Femur (tissue), 1 donor: ENCODE measurements around the gene PTPN21.

ENCODE experiments used
- DNase-seq: peaks from one replicate; pipeline ENCODE4 v3.0.0-alpha.2; 2017

Gene PTPN21

DNA sequence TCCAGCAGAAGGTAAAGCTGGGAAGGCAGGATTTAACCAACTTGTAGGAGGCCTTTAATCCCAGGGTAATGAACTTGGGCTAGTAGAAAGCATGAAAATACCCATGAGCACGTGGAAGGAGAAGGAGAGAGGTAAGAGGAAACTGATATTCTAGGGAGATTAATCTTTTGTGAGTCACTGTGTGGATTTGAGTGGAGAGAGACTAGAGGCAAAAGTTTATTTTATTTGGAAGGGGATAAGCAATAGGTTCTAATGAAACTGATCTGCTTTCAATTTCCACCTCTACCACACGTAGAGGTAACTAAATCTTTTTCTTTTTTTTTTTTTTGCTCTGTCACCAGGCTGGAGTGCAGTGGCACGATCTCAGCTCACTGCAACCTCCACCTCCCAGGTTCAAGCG, 52.1 kb downstream of the PTPN21 start:
- DNase-seq: no peak

DNA sequence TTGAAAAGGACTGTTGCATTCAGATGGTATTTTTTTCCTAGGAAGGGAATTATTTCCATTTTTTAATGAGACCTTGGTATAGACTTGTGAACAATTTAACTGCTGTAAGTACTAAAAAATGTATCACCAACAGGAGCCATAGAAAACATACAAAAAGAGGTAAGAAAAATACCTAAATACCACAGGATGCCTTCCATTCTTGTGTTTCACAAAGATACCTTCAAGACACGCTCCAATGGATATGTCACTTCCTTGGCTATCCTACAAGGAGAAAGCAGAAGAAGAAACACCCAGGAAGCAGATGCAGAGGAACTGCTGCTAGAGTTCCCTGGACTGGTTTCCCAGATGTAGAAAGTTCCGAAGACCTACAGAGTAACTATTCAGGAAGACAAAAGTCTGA, 54.2 kb downstream of the PTPN21 start:
- DNase-seq: no peak

DNA sequence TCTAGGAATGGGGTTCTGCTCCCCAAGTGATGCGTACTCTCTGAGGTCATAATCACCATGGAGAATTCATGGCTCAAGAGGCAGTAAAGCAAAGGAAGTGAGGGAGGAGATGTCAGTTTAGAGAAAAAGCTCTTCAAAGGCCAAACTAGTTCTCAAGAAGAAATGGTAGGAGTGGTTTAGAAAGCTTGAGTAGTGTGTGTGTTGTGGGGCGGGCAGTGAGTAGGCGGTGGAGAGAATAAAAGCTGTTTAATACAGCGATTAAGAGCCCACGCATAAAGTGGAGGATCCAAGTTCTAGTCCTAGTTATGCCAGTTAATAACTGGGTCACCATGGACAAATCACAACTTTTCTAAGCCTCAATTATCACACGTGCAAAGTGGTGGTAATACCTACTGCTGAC, 55.6 kb downstream of the PTPN21 start:
- no peak for DNase-seq

DNA sequence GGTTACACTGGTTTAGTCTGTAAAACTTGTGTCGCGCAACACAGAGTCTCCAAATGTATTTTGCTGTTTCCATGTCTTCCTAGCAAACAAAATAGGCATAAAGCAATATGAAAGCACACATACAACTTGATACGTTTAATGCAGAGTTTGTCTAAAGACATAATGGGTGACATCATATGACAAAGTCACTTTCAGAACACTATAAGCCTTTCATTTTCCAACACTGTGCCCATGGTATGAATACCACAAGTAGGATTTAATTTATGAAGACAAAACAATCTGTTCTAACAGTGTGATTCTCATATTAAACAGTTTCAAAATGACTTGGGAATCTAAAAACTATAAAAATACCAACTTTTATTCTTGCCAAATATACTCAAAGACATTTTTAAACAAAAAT, 58.4 kb downstream of the PTPN21 start:
- DNase-seq: no peak

DNA sequence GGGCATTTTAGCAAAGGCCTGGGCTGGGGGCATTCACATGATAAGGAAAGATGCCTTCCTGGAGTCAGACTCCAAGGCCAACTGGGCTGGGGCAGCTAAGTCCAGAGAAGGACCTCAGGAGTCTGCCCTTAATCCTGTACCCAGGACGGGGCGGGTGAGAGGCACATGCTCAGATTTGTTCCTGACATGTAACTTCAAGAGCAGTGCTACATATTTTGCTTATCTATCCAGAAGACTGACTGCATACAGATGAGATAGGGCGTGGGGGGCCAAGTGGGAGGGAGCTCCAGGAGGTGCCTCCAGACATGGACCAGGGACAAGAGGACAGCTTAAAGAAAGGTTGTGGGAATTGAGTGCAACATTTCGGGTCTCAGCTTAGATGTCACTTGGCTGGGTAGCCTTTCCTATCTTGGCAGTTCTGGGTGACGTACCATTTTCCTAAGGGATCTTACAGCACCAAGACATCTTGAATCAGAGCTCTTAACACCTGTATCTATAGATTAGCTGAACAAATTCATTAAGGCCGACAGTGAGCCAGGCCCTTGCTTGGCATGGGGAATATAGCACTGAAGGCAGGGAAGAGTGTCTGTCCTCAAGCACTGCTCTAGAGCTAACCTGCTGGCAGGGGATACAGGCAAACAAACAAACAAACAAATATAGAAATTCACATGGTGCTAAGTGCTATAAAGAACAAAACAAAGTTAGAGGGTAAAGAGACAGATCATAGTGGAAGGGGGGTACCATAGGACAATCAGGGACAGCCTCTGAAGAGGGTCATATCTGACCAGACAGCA, 61.2 kb downstream of the PTPN21 start:
- DNase-seq: no peak

DNA sequence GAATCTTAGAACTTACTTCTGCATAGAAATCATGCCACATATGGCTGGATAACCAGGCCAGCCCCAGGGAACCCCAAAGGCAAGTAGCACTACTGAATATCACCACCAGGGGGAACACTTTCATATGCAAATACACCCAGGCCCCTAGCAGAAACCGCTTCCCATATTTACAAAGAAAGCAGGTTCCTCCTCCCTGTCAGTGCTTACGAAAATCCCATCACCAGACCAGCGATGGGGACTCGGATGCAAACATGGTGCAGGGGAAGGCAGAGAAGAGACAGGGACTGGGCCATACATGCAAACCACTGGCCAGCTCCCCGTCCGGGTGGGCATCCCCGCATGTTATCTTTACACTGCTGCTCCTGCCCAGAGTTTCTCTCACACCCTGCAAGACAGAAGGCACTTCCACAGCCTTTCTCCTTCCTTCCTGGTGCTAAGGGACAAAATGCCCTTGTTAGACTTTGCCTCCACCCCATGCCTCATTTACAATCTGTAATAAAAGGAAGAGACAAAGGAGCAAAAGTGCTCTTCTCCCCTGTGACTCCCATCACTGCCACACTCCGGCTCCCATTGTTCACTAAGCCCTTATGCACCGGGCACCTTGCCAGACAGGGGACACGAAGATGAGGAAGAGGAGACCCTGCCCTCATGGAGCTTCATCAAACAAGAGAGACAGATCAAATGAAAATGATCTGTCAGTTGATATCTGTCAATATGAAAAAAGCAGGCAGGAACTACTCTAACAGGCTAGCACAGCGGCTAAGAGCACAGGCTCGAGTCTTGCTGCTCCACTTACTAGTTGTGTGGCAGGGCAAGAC, 62.3 kb downstream of the PTPN21 start:
- peak; percentile 65 for DNase-seq

DNA sequence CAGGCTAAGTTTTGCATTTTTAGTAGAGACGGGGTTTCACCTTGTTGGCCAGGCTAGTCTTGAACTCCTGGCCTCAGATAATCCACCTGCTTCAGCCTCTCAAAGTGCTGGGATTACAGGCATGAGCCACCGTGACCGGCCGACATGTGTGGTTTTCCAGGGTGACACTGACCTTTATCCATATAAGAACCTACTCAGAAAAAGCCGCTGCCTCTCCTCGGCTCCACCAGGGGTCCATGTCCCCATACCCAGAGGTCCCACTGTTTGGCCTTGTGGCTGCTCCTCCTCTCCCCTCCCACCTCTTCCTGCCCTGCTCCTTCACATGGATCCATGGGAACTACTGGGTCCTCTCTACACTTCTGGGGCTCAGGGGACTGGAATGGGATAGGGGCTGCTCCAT, 64.6 kb downstream of the PTPN21 start:
- no peak for DNase-seq

DNA sequence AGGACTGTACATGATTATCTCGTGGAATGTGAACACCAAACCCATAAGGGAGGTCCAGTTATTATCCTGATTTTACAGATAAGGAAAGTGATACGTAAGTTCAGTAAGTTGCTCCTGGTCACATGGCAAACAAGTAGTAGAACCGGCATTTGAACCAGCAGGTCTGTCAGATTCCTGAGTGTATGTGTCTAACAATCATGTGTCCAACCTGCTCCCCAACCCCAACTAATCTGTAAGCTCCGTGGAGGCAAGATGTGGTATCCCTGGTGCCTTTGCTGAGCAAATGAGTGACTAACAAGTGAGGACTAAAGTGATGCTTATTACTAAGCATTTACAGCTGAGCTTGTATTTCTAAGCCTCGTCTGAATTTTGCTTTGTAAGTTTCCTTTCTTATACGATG, 65.9 kb downstream of the PTPN21 start:
- no peak for DNase-seq

DNA sequence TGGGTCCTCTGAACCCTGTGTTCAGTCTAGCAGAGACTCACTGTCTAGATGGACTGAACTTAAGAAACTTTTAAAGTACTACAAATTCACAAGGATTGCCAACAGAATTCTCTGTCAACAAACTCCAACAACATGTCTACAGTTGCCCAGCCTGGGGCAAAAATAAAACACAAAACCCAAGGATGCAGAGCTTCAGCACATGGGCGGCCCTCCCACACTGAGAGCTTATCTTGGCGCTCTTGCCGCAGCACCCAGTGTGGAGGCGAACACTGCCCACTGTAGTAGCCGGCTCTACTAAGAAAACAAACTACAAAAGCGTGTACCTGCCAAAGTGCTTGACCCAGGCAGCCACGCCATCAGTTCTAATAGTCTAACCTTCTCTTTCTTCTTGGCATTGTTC, 66.7 kb downstream of the PTPN21 start:
- no peak for DNase-seq

DNA sequence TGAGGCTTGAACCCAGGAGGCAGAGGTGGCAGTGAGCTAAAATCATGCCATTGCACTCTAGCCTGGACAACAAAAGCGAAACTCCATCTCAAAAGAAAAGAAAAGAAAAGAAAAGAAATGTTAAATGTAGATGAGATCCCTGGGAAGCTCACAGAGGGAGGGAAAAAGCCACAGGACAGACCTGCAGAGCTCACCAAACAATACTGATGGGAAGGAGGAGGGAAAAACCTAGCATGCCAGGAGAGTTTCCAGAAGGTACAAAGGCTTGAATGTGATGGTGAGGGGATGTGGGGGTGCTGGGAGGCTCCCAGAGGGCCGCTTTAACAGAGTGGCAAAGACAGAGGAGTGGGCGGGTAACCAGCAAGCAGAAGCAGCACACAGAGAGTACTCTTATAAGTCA, 72.3 kb downstream of the PTPN21 start:
- no peak for DNase-seq

DNA sequence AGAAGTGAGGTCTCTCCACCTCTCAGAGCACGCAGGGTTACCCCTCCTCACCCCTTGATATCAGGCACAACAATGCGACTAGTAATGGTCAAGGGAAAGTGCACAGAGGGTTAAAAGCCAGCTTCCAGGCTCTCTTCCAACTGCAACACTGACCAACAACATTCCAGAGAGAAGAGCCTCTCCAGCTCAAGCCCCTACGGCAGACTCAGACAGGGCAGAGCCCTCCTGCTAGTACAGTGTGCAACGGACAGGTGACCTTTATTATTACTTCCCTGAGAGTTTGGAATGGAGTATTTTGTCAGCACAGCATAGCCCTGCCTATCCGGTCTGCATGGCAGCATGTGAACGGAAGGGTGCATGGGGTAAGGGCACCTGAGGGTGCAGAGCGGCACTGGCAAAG, 73.0 kb downstream of the PTPN21 start:
- DNase-seq: no peak

DNA sequence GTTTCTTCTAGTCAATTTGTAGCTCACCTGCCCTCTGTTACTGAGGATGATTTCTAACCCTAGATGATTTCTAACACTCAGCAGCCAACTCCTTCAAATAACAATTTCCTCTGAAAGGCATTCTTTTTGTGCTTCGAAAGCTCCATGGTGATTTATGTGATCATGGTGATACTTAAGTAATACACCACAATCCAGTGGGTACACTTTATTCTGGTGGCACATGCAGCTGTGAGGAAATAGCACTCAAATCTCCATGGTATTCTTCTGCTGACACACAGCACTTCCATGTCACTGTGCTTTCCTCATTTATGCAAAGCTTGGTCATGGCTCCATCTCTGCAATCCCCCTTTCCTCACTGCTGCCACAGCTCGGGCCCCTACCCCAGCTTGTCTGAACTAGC, 73.7 kb downstream of the PTPN21 start:
- DNase-seq: no peak

DNA sequence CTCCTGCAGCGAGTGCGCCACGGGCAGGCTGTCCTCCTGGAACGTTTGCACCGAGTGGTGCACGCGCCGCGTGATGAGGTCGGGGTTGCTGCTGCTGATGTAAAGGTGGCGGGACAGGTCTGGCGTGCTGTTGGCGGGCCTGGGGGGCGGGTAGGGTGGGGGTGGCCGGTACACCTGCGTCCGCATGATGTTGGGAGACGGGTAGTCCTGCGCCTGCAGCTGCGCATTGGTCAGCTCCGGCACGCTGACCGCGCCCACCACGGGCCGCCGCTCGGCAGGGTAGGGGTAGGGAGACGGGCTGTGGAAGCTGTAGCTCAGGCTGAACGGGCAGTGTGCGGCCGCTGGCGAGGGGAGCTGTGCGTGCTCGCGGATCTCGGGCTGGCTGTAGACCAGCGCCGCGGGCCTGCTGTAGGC, 75.2 kb downstream of the PTPN21 start:
- no peak for DNase-seq

DNA sequence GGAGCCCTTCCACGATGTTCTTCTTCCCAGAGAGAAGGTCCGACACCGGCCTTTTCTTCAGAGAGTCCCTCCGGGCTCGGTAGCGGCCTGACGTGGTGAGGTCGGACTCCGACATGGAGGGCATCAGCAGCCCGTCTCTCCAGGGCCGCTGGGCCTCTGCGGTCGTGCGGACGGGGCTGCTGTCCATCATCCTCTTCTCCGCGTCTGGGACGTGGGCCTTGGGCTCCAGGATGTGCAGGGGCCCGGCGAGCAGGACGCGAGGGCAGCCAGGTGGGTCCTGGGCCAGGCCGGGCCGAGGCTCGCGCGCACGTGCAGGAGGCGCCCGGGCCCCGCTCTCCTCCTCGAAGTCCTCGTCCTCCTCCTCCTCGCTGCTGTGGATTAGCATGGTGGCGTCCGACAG, 75.9 kb downstream of the PTPN21 start:
- DNase-seq: no peak

DNA sequence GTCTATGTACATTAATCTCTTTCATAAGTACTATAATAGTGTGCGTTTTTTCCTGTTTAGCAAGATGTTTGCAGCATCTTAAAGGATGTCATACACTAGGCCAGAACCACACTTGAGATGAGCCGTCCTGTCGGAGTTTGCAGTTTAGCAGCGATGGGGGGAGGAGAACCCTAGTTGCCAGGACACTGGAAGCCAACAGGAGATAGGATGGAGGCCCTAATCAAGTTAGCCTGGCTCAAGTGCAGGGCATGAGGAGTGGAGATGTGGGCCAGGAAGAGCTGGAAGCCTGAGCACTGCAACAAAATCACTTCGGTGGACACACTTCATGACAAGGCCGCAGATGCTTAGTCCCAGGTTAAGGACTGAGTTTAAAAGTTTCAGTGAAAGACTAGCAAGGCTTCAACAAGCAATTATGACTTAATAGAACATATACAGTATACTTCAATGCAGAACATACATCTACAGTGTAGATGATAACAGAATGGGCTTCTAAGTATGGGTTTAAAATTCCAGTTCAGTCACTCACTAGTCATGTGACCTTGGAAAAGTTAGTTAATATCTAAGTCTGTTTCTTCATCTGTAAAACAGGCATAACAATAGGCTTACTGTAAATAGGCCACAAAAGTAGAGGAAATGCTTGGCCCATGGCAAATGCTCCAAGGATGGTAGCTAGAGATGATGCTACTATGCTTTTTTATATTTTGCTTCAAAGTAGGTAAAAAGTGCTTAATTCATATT, 77.1 kb downstream of the PTPN21 start:
- DNase-seq: no peak

DNA sequence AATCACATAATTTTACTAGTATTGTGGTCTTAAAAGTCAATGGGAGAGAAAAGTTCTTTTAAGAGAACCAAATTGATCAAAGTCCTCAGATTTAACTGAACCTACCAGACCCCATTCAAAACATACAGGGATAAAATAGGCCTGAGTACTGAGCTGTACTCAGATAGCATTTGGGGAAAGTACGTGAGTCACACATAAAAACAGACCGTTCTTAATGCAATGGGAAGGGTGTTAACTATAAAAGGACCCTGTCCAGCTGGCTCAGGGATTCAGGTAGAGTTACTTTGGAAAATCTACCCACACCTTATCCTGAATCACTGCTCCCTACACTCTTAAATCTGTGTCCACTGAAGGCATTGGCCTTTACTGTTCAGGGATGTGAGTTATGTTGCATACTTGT, 78.0 kb downstream of the PTPN21 start:
- no peak for DNase-seq

DNA sequence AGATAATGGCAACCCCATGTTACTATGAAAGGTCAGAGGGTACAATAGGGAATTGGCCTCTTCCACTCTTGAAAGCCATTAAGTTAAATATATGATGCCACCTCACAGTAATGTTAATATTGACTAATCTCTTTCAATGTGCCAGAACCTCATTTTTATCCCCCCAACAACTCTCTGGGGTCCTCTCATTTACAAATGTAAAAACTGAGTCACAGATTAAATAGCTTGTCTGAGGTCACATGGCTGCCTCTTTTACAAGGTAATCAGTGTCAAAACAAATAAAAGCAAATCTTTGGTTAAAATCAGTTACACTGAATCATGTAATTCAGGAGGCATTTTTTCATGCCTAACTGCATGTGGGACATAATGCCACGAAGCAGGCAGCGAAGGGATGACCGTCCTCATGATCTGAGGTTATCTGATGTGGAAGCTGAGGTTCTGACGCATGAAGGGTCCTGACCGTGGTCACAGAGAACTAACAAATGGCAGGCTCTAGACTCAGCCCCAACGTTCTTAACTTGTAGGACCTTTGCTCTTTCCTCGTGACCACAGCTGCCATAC, 78.5 kb downstream of the PTPN21 start:
- DNase-seq: no peak

DNA sequence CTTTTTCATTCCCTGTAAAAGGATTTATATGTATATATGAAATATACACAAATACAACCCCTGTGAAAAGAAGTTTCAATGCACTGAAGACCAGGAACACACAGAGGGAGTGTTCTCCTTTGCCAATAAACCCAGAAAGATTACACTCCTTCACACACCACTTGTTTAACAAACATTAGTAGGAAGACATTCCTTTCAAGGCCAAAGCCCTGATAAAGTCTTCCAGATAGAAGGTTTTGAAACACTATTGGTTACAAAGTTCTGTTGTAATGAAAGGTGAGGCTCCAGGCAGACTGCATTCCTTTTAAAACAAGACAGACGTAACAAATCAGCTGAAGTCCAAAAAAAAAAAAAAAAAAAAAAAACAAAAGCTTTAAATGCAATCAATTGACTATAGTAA, 81.0 kb downstream of the PTPN21 start:
- no peak for DNase-seq

DNA sequence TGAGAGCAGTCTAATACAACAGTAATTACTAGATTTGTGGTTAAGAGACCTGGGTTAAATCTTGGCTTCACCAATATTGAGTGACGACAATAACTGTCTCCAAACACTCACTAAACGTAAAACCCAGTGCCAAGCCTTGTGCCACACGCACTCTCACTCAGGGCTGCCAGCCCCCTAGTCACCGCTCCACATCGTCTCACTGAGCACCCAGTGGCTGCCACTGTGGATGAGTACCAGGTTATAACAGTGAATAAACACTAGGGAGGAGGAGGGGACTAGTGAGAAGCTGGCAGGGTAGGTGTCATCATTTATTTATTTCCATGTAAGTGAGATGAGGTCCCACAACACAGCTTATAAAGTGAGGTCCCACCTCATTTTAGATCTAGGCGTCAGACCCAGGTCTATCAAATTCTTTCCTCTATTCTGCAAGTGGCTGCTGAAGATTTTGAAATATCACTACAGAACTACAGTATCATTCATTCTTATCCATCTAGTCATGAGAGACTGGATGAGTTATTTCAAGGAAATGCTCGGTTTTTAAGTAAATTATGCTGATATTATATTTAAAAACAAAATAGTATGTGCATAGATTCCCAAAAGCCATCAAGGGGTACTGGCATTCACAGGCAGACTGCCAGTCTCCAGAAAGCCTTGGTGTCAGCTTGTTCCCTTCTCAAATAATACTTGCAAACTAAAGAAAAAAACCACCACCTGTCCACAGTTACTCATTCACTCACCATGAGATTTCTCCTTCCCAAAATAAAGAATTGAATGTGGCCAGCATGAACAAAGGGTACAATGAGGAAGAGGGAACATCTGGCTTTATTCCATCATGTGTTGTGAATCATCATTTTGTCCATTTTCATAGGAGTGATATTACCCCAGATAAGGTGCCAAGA, 84.0 kb downstream of the PTPN21 start:
- DNase-seq: no peak

DNA sequence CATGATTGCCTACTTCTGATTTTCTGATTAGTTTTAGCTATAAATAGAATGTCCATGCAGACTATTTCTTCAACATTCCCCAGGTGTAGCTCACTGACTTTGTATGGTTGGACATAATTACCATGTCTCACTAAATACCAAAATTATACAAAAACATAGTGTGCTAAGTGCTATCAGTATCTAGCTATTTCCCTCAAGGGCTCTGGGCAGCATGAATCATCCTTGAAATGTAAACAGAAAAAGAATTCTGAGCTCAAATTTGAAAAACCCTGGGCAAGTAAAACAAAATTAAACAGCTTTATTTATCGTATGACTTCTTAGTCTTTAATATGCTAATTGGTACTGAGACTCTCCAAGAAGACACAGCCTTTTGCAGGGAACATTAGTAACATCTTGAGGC, 86.4 kb downstream of the PTPN21 start:
- DNase-seq: no peak

DNA sequence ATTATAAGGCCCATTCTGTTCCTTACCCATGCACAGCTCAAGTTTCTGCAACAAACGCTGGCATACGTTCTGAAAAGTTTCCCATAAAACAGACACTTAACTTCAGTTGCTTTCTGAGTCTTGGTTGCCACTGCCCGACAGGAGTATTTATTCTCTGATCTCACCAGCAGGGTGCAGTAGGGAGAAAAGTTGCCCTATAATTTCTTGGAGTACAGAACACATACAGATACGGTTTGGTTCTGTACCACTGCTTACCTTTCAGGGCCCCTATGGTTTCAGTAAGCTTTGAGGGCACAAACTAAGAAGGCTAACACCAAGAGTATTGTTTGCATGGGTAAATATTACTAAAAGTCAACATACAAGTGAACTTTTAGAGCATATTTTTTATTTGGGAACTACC, 91.5 kb downstream of the PTPN21 start:
- DNase-seq: no peak

DNA sequence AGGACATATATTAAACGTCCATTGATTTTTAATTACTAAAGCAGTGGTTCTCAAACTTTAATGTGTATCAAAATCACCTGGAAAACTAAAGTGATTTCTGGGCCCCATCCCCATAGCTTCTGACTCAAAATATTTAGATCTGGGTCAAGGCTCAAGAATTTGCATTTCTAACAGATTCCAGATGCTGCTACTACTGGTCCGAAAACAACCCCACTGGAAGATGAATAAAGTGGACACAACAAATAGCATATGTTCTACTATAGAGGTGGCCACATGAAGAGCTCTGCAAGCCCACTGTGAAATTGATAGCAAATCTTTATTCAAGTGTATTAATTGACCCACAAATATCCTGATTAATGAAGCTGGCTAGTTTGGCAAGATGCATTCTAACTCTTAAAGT, 99.9 kb downstream of the PTPN21 start:
- DNase-seq: no peak
